Measurements from ENCODE around the gene HDGFL2. TPM values are rescaled to one million over a fixed set of nuclear protein-coding genes. Genes with fewer than 3 reads are reported as not detected.

Gene HDGFL2
- polyA plus RNA-seq (2013, experiment 1 of 2): 67.9 TPM
- 73.3 TPM for polyA plus RNA-seq (2013, experiment 2 of 2)

DNA sequence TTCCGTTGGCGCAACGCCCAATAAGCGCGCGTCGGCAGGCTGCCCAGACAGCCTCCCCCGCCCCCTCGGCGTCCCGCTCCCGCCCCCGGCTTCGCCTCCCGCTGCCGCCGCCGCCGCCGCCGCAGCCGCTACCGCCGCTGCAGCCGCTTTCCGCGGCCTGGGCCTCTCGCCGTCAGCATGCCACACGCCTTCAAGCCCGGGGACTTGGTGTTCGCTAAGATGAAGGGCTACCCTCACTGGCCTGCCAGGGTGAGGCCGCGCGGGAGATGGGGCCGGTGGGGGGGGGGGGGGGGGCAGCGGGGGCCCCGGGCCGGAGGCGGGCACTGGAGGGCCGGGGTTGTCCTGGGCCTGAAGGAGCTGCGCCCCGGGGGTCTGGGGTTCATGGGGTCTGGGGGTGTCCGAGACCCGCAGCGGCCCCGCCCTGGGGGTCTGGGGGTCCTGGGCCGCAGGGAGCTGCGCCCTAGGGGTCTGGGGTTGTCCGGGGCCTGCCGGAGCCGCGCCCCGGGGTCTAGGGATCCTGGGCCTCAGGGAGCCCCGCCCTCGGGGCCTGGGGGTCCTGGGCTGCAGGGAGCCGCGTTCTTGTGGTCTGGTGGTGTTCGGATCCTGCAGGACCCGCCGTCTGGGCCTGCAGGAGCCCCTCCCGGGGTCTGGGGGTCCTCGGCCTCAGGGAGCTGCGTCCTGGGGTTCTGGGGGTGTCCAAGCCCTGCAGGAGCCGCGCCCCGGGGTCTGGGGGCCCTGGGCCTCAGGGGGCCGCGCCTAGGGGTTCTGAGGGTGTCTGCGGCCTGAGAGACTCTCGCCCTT lies at the start of gene HDGFL2:
HDGFL2 (plus strand) TSS at position 124 of the 801 bp plus-strand sequence; CDS start at position 178, 54 bp downstream.
- peak within 1 kb of the TSS; percentile 27; the same call in 1 of the 2 replicates for H3K27ac ChIP-seq (ENCODE audit: low read depth, low read length)
- WGBS: under 1% methylated on average over 62 of the region's 71 CpGs

DNA sequence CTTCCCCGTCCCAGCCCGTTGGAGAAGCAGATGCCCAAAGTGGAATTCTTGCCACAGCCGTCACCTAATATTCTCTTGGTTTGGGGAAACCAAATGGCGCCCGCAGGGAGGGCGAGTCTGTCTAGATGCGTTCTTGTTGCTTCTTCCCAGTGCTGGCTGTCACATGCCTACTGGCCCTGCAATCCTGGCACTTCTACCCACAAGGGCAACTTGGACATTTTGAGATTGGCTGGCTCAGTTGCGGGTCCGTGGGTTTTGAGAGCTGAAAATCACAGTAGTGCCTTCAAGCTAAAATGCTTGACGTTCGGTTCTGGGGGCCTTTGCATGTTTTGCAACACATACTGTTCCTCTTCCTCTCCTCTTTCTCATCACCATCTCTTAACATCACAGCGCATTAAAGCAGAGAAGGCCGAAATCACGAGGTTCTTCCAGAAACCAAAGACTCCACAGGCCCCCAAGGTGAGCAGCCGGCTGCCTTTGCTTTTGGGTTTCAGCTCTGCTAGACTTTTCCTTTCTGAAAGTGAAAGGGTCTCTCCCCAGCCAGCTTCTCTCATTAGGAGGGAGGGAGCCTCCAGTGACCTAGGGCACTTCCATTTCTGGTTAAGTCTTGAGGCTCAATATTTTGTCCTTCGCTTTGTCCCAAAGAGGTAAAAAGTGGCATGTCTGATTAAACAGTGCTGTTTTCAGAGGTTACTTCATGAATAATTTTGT lies 48.5 kb upstream of the HDGFL2 start:
- no peak overlapping the region for H3K9ac ChIP-seq (ENCODE audit: low read depth, low read length)
- H3K27me3 ChIP-seq (ENCODE audit: insufficient read depth, low read length): no peaks in the 10 kb centered on the region
- 95% methylated on average over 16 of the region's 16 CpGs for WGBS
- no peaks in the 10 kb centered on the region for H3K9me3 ChIP-seq (ENCODE audit: insufficient read depth, low read depth, low read length)
- H3K36me3 ChIP-seq (ENCODE audit: insufficient read depth, low read length): peaks cover 90% of the 10 kb centered on the region
- no peak overlapping the region for H3K27ac ChIP-seq (ENCODE audit: low read depth, low read length)
- no peak overlapping the region for H3K4me3 ChIP-seq (ENCODE audit: low read length)
- no peaks in the 10 kb centered on the region for H3K4me1 ChIP-seq (ENCODE audit: insufficient read depth, low read length)

More for the DNA sequence above, at the start of gene HDGFL2:
- Histone ChIP-seq H3K9ac (ENCODE audit: low read depth, low read length) (peak within 1 kb of the TSS; percentile 63), H3K27me3 (ENCODE audit: insufficient read depth, low read length) (no peaks in the 10 kb centered on the region), H3K9me3 (ENCODE audit: insufficient read depth, low read depth, low read length) (no peaks in the 10 kb centered on the region), H3K4me1 (ENCODE audit: insufficient read depth, low read length) (peaks cover 3% of the 10 kb centered on the region; the same call in 1 of the 2 replicates), H3K36me3 (ENCODE audit: insufficient read depth, low read length) (peaks cover 19% of the 10 kb centered on the region), H3K4me3 (ENCODE audit: low read length) (peak within 1 kb of the TSS; percentile 54)

DNA sequence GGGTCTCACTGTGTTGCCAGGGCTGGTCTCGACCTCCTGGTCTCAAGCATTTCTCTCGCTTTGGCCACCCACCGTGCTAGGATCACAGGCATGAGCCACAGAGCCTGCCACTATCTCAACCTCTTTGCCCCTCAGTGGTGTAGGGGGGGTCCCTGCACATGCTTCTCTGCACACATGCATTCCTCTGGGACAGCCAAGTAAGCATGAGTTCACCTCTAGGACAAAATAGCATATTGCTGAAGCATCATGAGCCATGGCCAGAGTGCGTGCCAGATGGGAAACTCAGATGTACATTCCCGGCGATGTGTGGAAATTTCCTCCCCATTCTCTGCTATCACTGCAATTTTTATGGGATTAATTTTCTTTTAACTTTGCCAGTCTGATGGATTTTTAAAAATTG lies 46.6 kb upstream of the HDGFL2 start:
- no peaks in the 10 kb centered on the region for H3K4me1 ChIP-seq (ENCODE audit: insufficient read depth, low read length)
- H3K27me3 ChIP-seq (ENCODE audit: insufficient read depth, low read length): no peaks in the 10 kb centered on the region
- no peak overlapping the region for H3K4me3 ChIP-seq (ENCODE audit: low read length)
- H3K27ac ChIP-seq (ENCODE audit: low read depth, low read length): no peak overlapping the region
- peaks cover 90% of the 10 kb centered on the region for H3K36me3 ChIP-seq (ENCODE audit: insufficient read depth, low read length)
- 95% methylated on average over 6 of the region's 6 CpGs for WGBS
- no peak overlapping the region for H3K9ac ChIP-seq (ENCODE audit: low read depth, low read length)
- no peaks in the 10 kb centered on the region for H3K9me3 ChIP-seq (ENCODE audit: insufficient read depth, low read depth, low read length)

DNA sequence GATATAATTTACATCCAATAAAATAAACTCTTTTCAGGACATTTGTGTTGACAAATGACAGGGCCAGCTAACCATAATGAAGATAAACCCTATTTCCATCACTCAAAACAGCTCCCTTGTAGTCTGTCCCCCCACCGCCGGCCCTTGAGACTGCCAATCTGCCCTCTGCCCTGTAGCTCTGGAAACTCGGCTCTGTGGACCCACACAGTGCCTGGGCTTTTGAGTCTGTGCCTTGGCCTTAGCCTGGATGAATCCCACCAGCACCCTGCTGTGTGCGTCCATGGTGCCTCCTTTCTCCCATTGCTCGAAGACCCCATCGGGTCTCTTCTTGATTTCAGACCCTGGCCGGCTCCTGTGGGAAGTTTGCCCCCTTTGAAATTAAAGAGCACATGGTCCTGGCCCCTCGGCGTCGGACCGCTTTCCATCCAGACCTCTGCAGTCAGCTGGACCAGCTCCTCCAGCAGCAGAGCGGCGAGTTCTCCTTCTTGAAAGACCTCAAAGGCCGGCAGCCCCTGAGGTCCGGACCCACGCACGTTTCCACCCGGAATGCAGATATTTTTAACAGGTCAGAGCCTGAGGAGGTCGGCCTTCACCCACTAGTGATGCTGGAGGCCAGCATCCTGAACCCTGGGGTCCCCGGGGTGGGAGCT lies 43.6 kb upstream of the HDGFL2 start:
- 97% methylated on average over 20 of the region's 20 CpGs for WGBS
- no peak overlapping the region for H3K9ac ChIP-seq (ENCODE audit: low read depth, low read length)
- no peak overlapping the region for H3K4me3 ChIP-seq (ENCODE audit: low read length)
- H3K27ac ChIP-seq (ENCODE audit: low read depth, low read length): no peak overlapping the region
- H3K27me3 ChIP-seq (ENCODE audit: insufficient read depth, low read length): no peaks in the 10 kb centered on the region
- no peaks in the 10 kb centered on the region for H3K9me3 ChIP-seq (ENCODE audit: insufficient read depth, low read depth, low read length)
- no peaks in the 10 kb centered on the region for H3K4me1 ChIP-seq (ENCODE audit: insufficient read depth, low read length)
- H3K36me3 ChIP-seq (ENCODE audit: insufficient read depth, low read length): peaks cover 91% of the 10 kb centered on the region

DNA sequence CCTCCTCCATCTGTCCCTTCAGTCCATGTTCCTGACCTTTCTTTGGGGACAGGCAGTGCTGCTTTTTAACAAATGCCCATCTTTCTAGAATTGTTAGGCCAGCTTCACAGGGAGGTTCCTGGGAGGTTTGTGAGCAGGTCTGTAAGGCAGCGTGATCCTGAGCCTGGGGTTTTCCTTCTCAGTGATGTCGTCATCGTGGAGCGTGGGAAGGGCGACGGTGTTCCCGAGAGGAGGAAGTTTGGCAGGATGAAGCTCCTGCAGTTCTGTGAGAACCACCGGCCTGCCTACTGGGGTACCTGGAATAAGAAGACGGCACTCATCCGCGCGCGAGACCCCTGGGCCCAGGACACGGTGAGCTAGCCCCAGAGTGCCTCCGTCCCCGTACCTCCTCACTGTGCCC lies 42.8 kb upstream of the HDGFL2 start:
- H3K36me3 ChIP-seq (ENCODE audit: insufficient read depth, low read length): peaks cover 91% of the 10 kb centered on the region
- 97% methylated on average over 16 of the region's 16 CpGs for WGBS

DNA sequence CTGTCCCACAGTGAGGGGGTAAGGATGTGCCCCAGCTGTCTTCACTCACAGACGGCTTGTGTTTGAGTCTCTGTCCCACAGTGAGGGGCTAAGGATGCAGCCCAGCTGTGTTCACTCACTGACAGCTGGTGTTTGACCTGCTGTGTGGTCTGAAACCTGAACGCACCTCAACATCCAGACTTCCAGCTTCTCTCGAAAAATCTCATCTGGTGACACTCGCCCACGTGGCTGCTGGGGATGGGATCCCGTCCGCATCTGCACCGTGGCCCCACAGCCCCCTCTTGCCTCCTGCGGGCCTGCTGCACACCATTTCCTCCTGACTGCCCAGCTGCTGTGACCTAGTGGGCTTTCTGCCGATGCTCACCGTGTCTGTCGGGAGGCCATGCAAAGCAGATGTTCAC lies 42.3 kb upstream of the HDGFL2 start:
- 95% methylated on average over 12 of the region's 12 CpGs for WGBS
- H3K4me3 ChIP-seq (ENCODE audit: low read length): no peak overlapping the region
- H3K27me3 ChIP-seq (ENCODE audit: insufficient read depth, low read length): no peaks in the 10 kb centered on the region
- H3K4me1 ChIP-seq (ENCODE audit: insufficient read depth, low read length): no peaks in the 10 kb centered on the region
- H3K36me3 ChIP-seq (ENCODE audit: insufficient read depth, low read length): peaks cover 91% of the 10 kb centered on the region
- no peak overlapping the region for H3K9ac ChIP-seq (ENCODE audit: low read depth, low read length)
- H3K9me3 ChIP-seq (ENCODE audit: insufficient read depth, low read depth, low read length): no peaks in the 10 kb centered on the region
- H3K27ac ChIP-seq (ENCODE audit: low read depth, low read length): no peak overlapping the region

More for the DNA sequence above, 42.8 kb upstream of the HDGFL2 start:
- H3K4me3 ChIP-seq (ENCODE audit: low read length): no peak overlapping the region
- H3K27ac ChIP-seq (ENCODE audit: low read depth, low read length): no peak overlapping the region
- H3K9ac ChIP-seq (ENCODE audit: low read depth, low read length): no peak overlapping the region
- no peaks in the 10 kb centered on the region for H3K4me1 ChIP-seq (ENCODE audit: insufficient read depth, low read length)
- no peaks in the 10 kb centered on the region for H3K27me3 ChIP-seq (ENCODE audit: insufficient read depth, low read length)
- H3K9me3 ChIP-seq (ENCODE audit: insufficient read depth, low read depth, low read length): no peaks in the 10 kb centered on the region

DNA sequence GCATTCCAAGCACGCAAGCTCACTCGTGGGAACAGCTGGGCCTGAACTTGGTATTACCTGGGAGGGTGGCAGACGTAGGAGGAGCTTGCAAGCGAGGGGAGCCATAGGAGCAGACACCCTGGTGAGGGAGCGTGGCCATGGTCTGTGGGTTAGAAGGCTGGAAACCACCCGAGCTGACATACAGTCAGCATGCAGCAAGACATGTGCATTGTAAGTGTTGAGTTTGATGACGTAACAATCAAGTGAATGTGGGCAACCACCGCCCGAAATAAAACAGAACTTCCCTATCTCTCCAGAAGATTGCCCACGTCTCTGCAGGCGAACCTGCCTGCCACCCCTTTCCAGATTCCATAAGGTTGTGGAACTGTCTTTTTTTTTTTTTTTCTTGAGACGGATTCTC lies 41.3 kb upstream of the HDGFL2 start:
- Histone ChIP-seq H3K36me3 (ENCODE audit: insufficient read depth, low read length) (peaks cover 89% of the 10 kb centered on the region), H3K27ac (ENCODE audit: low read depth, low read length) (no peak overlapping the region), H3K27me3 (ENCODE audit: insufficient read depth, low read length) (no peaks in the 10 kb centered on the region), H3K9ac (ENCODE audit: low read depth, low read length) (no peak overlapping the region), H3K4me1 (ENCODE audit: insufficient read depth, low read length) (no peaks in the 10 kb centered on the region), H3K4me3 (ENCODE audit: low read length) (no peak overlapping the region), H3K9me3 (ENCODE audit: insufficient read depth, low read depth, low read length) (no peaks in the 10 kb centered on the region)
- WGBS: 92% methylated on average over 12 of the region's 12 CpGs

DNA sequence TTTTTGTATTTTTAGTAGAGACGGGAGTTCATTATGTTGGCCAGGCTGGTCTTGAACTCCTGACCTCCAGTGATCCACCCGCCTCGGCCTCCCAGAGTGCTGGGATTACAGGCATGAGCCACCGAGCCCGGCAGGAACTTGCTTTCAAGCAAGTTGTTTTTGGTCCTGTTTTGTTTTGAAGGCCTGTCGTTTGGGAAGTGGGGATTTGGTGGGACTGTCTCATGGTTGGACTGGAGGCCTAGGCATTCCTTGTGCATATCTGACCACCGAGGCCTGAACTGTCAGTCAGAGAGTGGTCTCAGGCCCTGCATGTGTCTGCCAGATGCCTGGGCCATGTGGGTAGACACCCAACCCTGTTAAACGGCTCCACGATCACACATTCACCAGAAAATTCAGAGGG lies 40.8 kb upstream of the HDGFL2 start:
- no peak overlapping the region for H3K9ac ChIP-seq (ENCODE audit: low read depth, low read length)
- H3K27ac ChIP-seq (ENCODE audit: low read depth, low read length): no peak overlapping the region
- peaks cover 90% of the 10 kb centered on the region for H3K36me3 ChIP-seq (ENCODE audit: insufficient read depth, low read length)
- H3K9me3 ChIP-seq (ENCODE audit: insufficient read depth, low read depth, low read length): no peaks in the 10 kb centered on the region
- no peaks in the 10 kb centered on the region for H3K27me3 ChIP-seq (ENCODE audit: insufficient read depth, low read length)
- H3K4me3 ChIP-seq (ENCODE audit: low read length): no peak overlapping the region
- H3K4me1 ChIP-seq (ENCODE audit: insufficient read depth, low read length): no peaks in the 10 kb centered on the region
- 96% methylated on average over 9 of the region's 9 CpGs for WGBS

DNA sequence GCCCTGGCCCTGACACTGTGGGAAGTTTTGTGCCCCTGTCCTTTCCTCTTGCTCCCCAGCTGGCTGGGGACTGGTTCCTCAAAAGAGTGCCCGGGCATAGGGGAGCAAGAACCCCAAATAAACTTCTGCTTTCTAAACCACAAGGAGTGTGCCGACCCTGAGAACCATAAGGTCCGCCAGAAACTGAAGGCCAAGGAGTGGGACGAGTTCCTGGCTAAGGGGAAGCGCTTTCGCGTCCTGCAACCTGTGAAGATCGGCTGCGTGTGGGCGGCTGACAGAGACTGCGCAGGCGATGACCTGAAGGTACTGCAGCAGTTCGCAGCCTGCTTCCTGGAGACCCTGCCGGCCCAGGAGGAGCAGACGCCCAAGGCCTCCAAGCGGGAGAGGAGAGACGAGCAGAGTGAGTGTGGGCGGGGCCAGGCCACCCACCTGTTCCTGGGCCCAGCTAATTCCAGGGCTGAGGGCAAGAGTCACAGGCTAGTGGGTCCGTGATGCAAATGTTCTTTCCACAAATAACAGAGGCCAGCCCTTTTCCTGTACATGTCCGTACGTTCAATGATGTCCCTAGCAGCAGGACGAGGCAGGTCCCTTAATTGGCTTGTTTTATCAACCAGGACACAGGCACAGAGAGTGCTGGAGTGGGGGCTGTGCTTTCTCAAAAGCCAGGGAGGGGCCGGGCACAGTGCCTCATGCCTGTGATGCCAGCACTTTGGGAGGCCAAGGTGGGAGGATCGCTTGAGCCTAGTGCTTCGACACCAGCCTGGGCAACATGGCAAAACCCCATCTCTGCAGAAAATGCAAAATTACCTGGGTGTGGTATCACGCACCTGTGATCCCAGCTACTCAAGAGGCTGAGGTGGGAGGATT lies 40.1 kb upstream of the HDGFL2 start:
- no peak overlapping the region for H3K27ac ChIP-seq (ENCODE audit: low read depth, low read length)

DNA sequence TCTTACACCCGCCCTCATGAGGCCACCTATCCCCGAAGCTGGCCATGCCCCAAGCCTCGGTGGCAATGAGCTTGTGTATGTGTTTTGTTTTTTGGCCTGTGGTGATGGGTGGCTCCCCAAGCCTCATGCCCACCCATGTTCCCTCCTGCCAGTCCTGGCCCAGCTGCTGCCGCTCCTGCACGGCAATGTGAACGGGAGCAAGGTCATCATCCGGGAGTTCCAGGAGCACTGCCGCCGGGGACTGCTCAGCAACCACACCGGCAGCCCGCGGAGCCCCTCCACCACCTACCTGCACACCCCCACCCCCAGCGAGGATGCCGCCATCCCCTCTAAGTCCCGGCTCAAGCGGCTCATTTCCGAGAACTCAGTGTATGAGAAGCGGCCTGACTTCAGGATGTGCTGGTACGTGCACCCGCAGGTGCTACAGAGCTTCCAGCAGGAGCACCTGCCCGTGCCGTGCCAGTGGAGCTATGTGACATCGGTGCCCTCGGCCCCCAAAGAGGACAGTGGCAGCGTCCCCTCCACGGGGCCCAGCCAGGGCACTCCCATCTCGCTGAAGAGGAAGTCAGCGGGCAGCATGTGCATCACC lies 39.1 kb upstream of the HDGFL2 start:
- Histone ChIP-seq H3K27ac (ENCODE audit: low read depth, low read length) (no peak overlapping the region), H3K9me3 (ENCODE audit: insufficient read depth, low read depth, low read length) (no peaks in the 10 kb centered on the region), H3K4me1 (ENCODE audit: insufficient read depth, low read length) (no peaks in the 10 kb centered on the region), H3K36me3 (ENCODE audit: insufficient read depth, low read length) (peaks cover 94% of the 10 kb centered on the region), H3K9ac (ENCODE audit: low read depth, low read length) (no peak overlapping the region), H3K27me3 (ENCODE audit: insufficient read depth, low read length) (no peaks in the 10 kb centered on the region), H3K4me3 (ENCODE audit: low read length) (no peak overlapping the region)
- WGBS: 94% methylated on average over 28 of the region's 28 CpGs

More for the DNA sequence above, 40.1 kb upstream of the HDGFL2 start:
- H3K9ac ChIP-seq (ENCODE audit: low read depth, low read length): no peak overlapping the region
- no peaks in the 10 kb centered on the region for H3K27me3 ChIP-seq (ENCODE audit: insufficient read depth, low read length)
- WGBS: 94% methylated on average over 26 of the region's 26 CpGs
- H3K4me3 ChIP-seq (ENCODE audit: low read length): no peak overlapping the region
- peaks cover 90% of the 10 kb centered on the region for H3K36me3 ChIP-seq (ENCODE audit: insufficient read depth, low read length)
- no peaks in the 10 kb centered on the region for H3K4me1 ChIP-seq (ENCODE audit: insufficient read depth, low read length)
- no peaks in the 10 kb centered on the region for H3K9me3 ChIP-seq (ENCODE audit: insufficient read depth, low read depth, low read length)
